A673 (cell line): ENCODE results near the gene KIRREL3.

Experiments
- EZH2 ChIP-seq: fragments of 200-600 bp; sonication (generic); IDR thresholded peaks from 2 replicates; pipeline ENCODE4 v1.6.1; 2017; ENCODE audit warnings: borderline replicate concordance, low read depth, mild to moderate bottlenecking, mixed read lengths, antibody characterized with exemption, low read length; ENCODE audit not compliant: poor library complexity, severe bottlenecking
- TF ChIP-seq, protein P1 (sequence below): fragments of 300-800, 200-600 bp; sonication (generic); conservative IDR thresholded peaks from 2 replicates; pipeline ENCODE4 v1.5.1; 2017; ENCODE audit warnings: low read depth, mild to moderate bottlenecking, antibody characterized with exemption, low read length, moderate library complexity, mixed read lengths

DNA sequence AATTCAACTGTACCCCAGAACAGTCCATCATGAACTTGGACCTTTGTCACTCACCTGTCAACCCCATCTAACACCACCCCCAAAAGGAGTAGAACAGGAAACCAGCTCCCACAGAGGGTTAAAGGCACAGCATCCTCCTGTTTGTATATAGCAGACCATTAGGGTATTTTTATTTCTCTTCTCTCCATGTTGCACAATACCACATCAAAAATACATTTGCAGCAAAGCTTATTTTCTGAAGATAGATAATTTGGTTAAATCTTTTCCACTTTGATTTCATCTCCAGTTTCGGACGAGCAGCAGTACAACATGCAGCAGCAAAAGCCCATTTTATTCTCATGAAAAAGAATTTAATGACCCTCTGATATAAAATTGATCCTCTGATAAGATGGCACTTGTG is 103.1 kb downstream of the KIRREL3 start:
- TF ChIP-seq, protein P1, sequence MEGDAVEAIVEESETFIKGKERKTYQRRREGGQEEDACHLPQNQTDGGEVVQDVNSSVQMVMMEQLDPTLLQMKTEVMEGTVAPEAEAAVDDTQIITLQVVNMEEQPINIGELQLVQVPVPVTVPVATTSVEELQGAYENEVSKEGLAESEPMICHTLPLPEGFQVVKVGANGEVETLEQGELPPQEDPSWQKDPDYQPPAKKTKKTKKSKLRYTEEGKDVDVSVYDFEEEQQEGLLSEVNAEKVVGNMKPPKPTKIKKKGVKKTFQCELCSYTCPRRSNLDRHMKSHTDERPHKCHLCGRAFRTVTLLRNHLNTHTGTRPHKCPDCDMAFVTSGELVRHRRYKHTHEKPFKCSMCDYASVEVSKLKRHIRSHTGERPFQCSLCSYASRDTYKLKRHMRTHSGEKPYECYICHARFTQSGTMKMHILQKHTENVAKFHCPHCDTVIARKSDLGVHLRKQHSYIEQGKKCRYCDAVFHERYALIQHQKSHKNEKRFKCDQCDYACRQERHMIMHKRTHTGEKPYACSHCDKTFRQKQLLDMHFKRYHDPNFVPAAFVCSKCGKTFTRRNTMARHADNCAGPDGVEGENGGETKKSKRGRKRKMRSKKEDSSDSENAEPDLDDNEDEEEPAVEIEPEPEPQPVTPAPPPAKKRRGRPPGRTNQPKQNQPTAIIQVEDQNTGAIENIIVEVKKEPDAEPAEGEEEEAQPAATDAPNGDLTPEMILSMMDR, result no peak
- no peak for TF ChIP-seq EZH2
